NCI-H1436 treated with DMSO at 0.1 percent for 48 hours (cell line): ENCODE data around the gene ENOX1.
"Not testable (repeated sequence)": the region's sequence is repeated elsewhere in the genome, so short reads cannot be mapped to it uniquely, and the experiment has no call there.

ENCODE experiments used
- DNase-seq: peaks from one replicate; lab custom pipeline; 2025; lab: John Stamatoyannopoulos, UW

The ENOX1 gene

GRCh38 chr13:43431290-43431716 is 355.5 kb downstream of the ENOX1 start:
- DNase-seq: no peak

- DNase-seq: no peak
These were observed 358.1 kb downstream of the ENOX1 start for GRCh38 chr13:43428545-43429296.

GRCh38 chr13:43426355-43426754 is 360.4 kb downstream of the ENOX1 start:
- no peak for DNase-seq

- DNase-seq: no peak
These were observed 361.5 kb downstream of the ENOX1 start for GRCh38 chr13:43425234-43425633.

- no peak for DNase-seq
These were observed 362.4 kb downstream of the ENOX1 start for GRCh38 chr13:43424412-43424811.

GRCh38 chr13:43422116-43422515 is 364.7 kb downstream of the ENOX1 start:
- no peak for DNase-seq

GRCh38 chr13:43416842-43417241 is 369.9 kb downstream of the ENOX1 start:
- not testable (repeated sequence) for DNase-seq

GRCh38 chr13:43416408-43416807 is 370.4 kb downstream of the ENOX1 start:
- not testable (repeated sequence) for DNase-seq

- DNase-seq: not testable (repeated sequence)
These were observed 370.8 kb downstream of the ENOX1 start for GRCh38 chr13:43415903-43416391.

- no peak for DNase-seq
These were observed 372.7 kb downstream of the ENOX1 start for GRCh38 chr13:43414111-43414510.

GRCh38 chr13:43411741-43412140 is 375.0 kb downstream of the ENOX1 start:
- DNase-seq: no peak

GRCh38 chr13:43411211-43411610 is 375.6 kb downstream of the ENOX1 start:
- DNase-seq: no peak

GRCh38 chr13:43408274-43408673 is 378.5 kb downstream of the ENOX1 start:
- no peak for DNase-seq

- no peak for DNase-seq
These were observed 379.7 kb downstream of the ENOX1 start for GRCh38 chr13:43407023-43407581.

- DNase-seq: no peak
These were observed 381.3 kb downstream of the ENOX1 start for GRCh38 chr13:43405457-43405856.

- DNase-seq: no peak
These were observed 384.4 kb downstream of the ENOX1 start for GRCh38 chr13:43402380-43402779.

- no peak for DNase-seq
These were observed 385.4 kb downstream of the ENOX1 start for GRCh38 chr13:43401361-43401760.

GRCh38 chr13:43397111-43397510 is 389.7 kb downstream of the ENOX1 start:
- DNase-seq: no peak

GRCh38 chr13:43391036-43391435 is 395.7 kb downstream of the ENOX1 start:
- DNase-seq: no peak

- DNase-seq: no peak
These were observed 396.2 kb downstream of the ENOX1 start for GRCh38 chr13:43390619-43391018.

- DNase-seq: no peak
These were observed 396.8 kb downstream of the ENOX1 start for GRCh38 chr13:43389983-43390382.

GRCh38 chr13:43389573-43389972 is 397.2 kb downstream of the ENOX1 start:
- DNase-seq: no peak

- DNase-seq: no peak
These were observed 398.3 kb downstream of the ENOX1 start for GRCh38 chr13:43388282-43389034.
